ENCODE data around the gene SRM. TPM values are rescaled to one million over a fixed set of nuclear protein-coding genes. Genes with fewer than 3 reads are reported as not detected.
"Not testable (repeated sequence)": the region's sequence is repeated elsewhere in the genome, so short reads cannot be mapped to it uniquely, and the experiment has no call there.

Gene SRM
- total and polyA plus RNA-seq, 2 of the 13 experiments (the other 11 are each of a cell fraction or from before 2014, with no cell fraction given), result 27.9 to 31.8 TPM

GRCh38 chr1:11098931-11099309 is 39.1 kb upstream of the SRM start:
- POLR2A ChIA-PET, result interaction anchor here (0.7 to 1.6 kb wide), 9 partner anchors 10 to 920 kb away, joined by 3 to 15 read pairs (median 4); partner anchors contain the start of genes MASP2, MIIP, SRM and TARDBP

GRCh38 chr1:11083784-11084183 is 24.0 kb upstream of the SRM start:
- H3K4me1 ChIP-seq (ENCODE audit: insufficient read depth, low read length); H3K9ac ChIP-seq (ENCODE audit: insufficient read depth, low read depth, low read length); POLR2A ChIA-PET; in situ Hi-C loops (cut with HindIII; ENCODE audit: extremely low pct_ligation_motif_present, low pct_unique_long_range_greater_than_20kb); H3K4me3 ChIP-seq (replicated peaks in 1 of 3; ENCODE audit: insufficient read depth in 1 of 3, low read depth in 2 of 3, low read length in 3 of 3); FAIRE-seq; intact Hi-C loops (cut with micrococcal nuclease; ENCODE audit: unreplicated experiment); H2AFZ ChIP-seq (ENCODE audit: low read length); DNase-seq (ENCODE audit: low spot score); H3K27me3 ChIP-seq (ENCODE audit: control insufficient read depth in 1 of 2, insufficient read depth in 2 of 2, low read length in 2 of 2); ATAC-seq; H3K27ac ChIP-seq (ENCODE audit: extremely low read length, insufficient read depth, low read length); H3K79me2 ChIP-seq (ENCODE audit: insufficient read depth, low read length); H4K20me1 ChIP-seq (ENCODE audit: insufficient read depth, low read length); H3K4me2 ChIP-seq (ENCODE audit: low read depth, low read length); H3K9me3 ChIP-seq (ENCODE audit: low read length); CTCF ChIA-PET (ENCODE audit: low intra/inter-chr PET ratio, low total read pairs): not testable (repeated sequence)
- H3K36me3 ChIP-seq (replicated peaks in 1 of 2; ENCODE audit: control insufficient read depth in 1 of 2, insufficient read depth in 2 of 2, low read length in 2 of 2), result peaks cover 21 to 57% of the 10 kb centered on the region in 2 experiments
- 88% methylated on average over 3 of the region's 3 CpGs for WGBS (ENCODE audit: low lambda C conversion rate)
- TSS peak; percentile 25 for BruUV-seq (replicated peaks)

More at GRCh38 chr1:11098931-11099309, 39.1 kb upstream of the SRM start:
- H3K79me2 ChIP-seq (ENCODE audit: insufficient read depth, low read length), result peaks cover 17% of the 10 kb centered on the region
- peak overlapping the region; percentile 94 for H3K4me2 ChIP-seq (ENCODE audit: low read depth, low read length)
- BruUV-seq (replicated peaks), result TSS peak; percentile 73
- no peak overlapping the region for H2AFZ ChIP-seq (ENCODE audit: low read length)
- H3K27ac ChIP-seq (ENCODE audit: extremely low read length, insufficient read depth, low read length), result peak overlapping the region; percentile 85
- no peak for ATAC-seq
- no peaks in the 10 kb centered on the region; a peak in 1 of 5 replicates for H3K27me3 ChIP-seq (ENCODE audit: control insufficient read depth in 1 of 2, insufficient read depth in 2 of 2, low read length in 2 of 2)
- no peak for DNase-seq (ENCODE audit: low spot score)
- TF ChIP-seq HHEX (CRISPR knock-in tag; IDR thresholded peaks at IDR 0.05), result no peak
- no peak for TF ChIP-seq NONO (IDR thresholded peaks at IDR 0.05)
- TF ChIP-seq NONO (CRISPR knock-in tag; conservative IDR thresholded peaks at IDR 0.05), result no peak
- TF ChIP-seq ZNF460 (CRISPR knock-in tag; IDR thresholded peaks at IDR 0.05; ENCODE audit: borderline replicate concordance), result no peak
- TF ChIP-seq ZNF251 (CRISPR knock-in tag; IDR thresholded peaks at IDR 0.05), result no peak
- TF ChIP-seq ZMAT3 (CRISPR knock-in tag; conservative IDR thresholded peaks at IDR 0.05), result no peak
- 0 out of 2 replicates have a peak, but pooled peaks have one; percentile 25 for TF ChIP-seq PHF21A (CRISPR knock-in tag; IDR thresholded peaks at IDR 0.05)
- TF ChIP-seq GPN1 (CRISPR knock-in tag; IDR thresholded peaks at IDR 0.05; ENCODE audit: borderline replicate concordance), result no peak
- CTCF ChIA-PET (ENCODE audit: low intra/inter-chr PET ratio, low total read pairs), result no interaction called here
- H3K9me3 ChIP-seq (ENCODE audit: low read length), result no peaks in the 10 kb centered on the region
- peaks cover 6 to 28% of the 10 kb centered on the region in 2 experiments; a peak in 4 of 5 replicates for H3K36me3 ChIP-seq (replicated peaks in 1 of 2; ENCODE audit: control insufficient read depth in 1 of 2, insufficient read depth in 2 of 2, low read length in 2 of 2)
- peaks cover 20% of the 10 kb centered on the region for H3K4me1 ChIP-seq (ENCODE audit: insufficient read depth, low read length)
- peak overlapping the region; percentile 95 for H3K9ac ChIP-seq (ENCODE audit: insufficient read depth, low read depth, low read length)
- no peaks in the 10 kb centered on the region for H4K20me1 ChIP-seq (ENCODE audit: insufficient read depth, low read length)
- intact Hi-C loops (cut with micrococcal nuclease; ENCODE audit: unreplicated experiment), result loop anchor here (1.0 to 5.0 kb wide), 2 partner anchors 39 to 62 kb away; partner anchors contain the start of gene SRM
- in situ Hi-C loops (cut with HindIII; ENCODE audit: extremely low pct_ligation_motif_present, low pct_unique_long_range_greater_than_20kb), result no loop called here
- peak overlapping the region; percentile 94 to 98 (median 95) for H3K4me3 ChIP-seq (replicated peaks in 1 of 3; ENCODE audit: insufficient read depth in 1 of 3, low read depth in 2 of 3, low read length in 3 of 3)
- WGBS (ENCODE audit: low lambda C conversion rate), result 15% methylated on average over 5 of the region's 5 CpGs
- FAIRE-seq, result no peak
